CD4-positive, alpha-beta T cell treated with Interleukin-15 for 1 hour (primary cell): ENCODE results near the gene PCDH9.
"Not testable (repeated sequence)": the region's sequence is repeated elsewhere in the genome, so short reads cannot be mapped to it uniquely, and the experiment has no call there.

ENCODE experiments used
- DNase-seq: peaks from one replicate; pipeline ENCODE4 v3.0.0-alpha.2; 2020

PCDH9 gene

GRCh38 chr13:67123165-67123564, 107.0 kb downstream of the PCDH9 start:
- no peak for DNase-seq

- no peak for DNase-seq
These were observed 107.9 kb downstream of the PCDH9 start for GRCh38 chr13:67122251-67122650.

GRCh38 chr13:67120872-67121531, 109.1 kb downstream of the PCDH9 start:
- DNase-seq, result no peak

- no peak for DNase-seq
These were observed 110.6 kb downstream of the PCDH9 start for GRCh38 chr13:67119481-67119894.

- DNase-seq, result no peak
These were observed 111.9 kb downstream of the PCDH9 start for GRCh38 chr13:67118277-67118676.

GRCh38 chr13:67117010-67117550, 113.1 kb downstream of the PCDH9 start:
- DNase-seq, result no peak

GRCh38 chr13:67107979-67108378, 122.2 kb downstream of the PCDH9 start:
- DNase-seq, result no peak

- no peak for DNase-seq
These were observed 123.6 kb downstream of the PCDH9 start for GRCh38 chr13:67106502-67107057.

GRCh38 chr13:67101730-67102467, 128.2 kb downstream of the PCDH9 start:
- DNase-seq, result no peak

GRCh38 chr13:67100730-67101129, 129.4 kb downstream of the PCDH9 start:
- no peak for DNase-seq

GRCh38 chr13:67099494-67099893, 130.6 kb downstream of the PCDH9 start:
- DNase-seq, result no peak

GRCh38 chr13:67097892-67098452, 132.2 kb downstream of the PCDH9 start:
- no peak for DNase-seq

- DNase-seq, result not testable (repeated sequence)
These were observed 133.2 kb downstream of the PCDH9 start for GRCh38 chr13:67096893-67097292.

- DNase-seq, result no peak
These were observed 133.7 kb downstream of the PCDH9 start for GRCh38 chr13:67096418-67096817.

GRCh38 chr13:67095621-67096020, 134.5 kb downstream of the PCDH9 start:
- DNase-seq, result no peak

GRCh38 chr13:67094952-67095351, 135.2 kb downstream of the PCDH9 start:
- DNase-seq, result no peak

- no peak for DNase-seq
These were observed 136.1 kb downstream of the PCDH9 start for GRCh38 chr13:67094078-67094477.

- no peak for DNase-seq
These were observed 138.5 kb downstream of the PCDH9 start for GRCh38 chr13:67091603-67092002.

- DNase-seq, result no peak
These were observed 139.3 kb downstream of the PCDH9 start for GRCh38 chr13:67090856-67091255.

- DNase-seq, result no peak
These were observed 142.6 kb downstream of the PCDH9 start for GRCh38 chr13:67087527-67087926.

GRCh38 chr13:67086260-67086659, 143.9 kb downstream of the PCDH9 start:
- no peak for DNase-seq

GRCh38 chr13:67084066-67084465, 146.1 kb downstream of the PCDH9 start:
- no peak for DNase-seq

- no peak for DNase-seq
These were observed 146.6 kb downstream of the PCDH9 start for GRCh38 chr13:67083519-67083918.

- DNase-seq, result no peak
These were observed 149.8 kb downstream of the PCDH9 start for GRCh38 chr13:67080351-67080750.
